Measurements from ENCODE around the gene DNMBP. TPM values are rescaled to one million over a fixed set of nuclear protein-coding genes. Genes with fewer than 3 reads are reported as not detected.
"Not testable (repeated sequence)": the region's sequence is repeated elsewhere in the genome, so short reads cannot be mapped to it uniquely, and the experiment has no call there.

Gene DNMBP
- total RNA-seq, 1 donor from 2014 or later: 15.9 TPM

GRCh38 chr10:99994801-99995200 lies 14.9 kb downstream of the DNMBP start:
- no peaks in the 10 kb centered on the region for H3K4me1 ChIP-seq
- DNase-seq (ENCODE audit: low spot score in 2 of 2): no peak

GRCh38 chr10:99993701-99994689 lies 15.8 kb downstream of the DNMBP start:
- intact Hi-C loops (cut with DNase I): no loop called here
- peak overlapping the region in 1 of 2 donors; percentile 1 for H3K27ac ChIP-seq
- H3K4me3 ChIP-seq: no peak overlapping the region
- no peaks in the 10 kb centered on the region for H3K27me3 ChIP-seq
- peak; percentile 59 to 84 for DNase-seq (ENCODE audit: low spot score in 2 of 2)
- no peak for TF ChIP-seq CTCF (IDR thresholded peaks at IDR 0.05)
- H3K9me3 ChIP-seq: no peaks in the 10 kb centered on the region
- no peaks in the 10 kb centered on the region for H3K4me1 ChIP-seq
- no peaks in the 10 kb centered on the region for H3K36me3 ChIP-seq

More at GRCh38 chr10:99994801-99995200, 14.9 kb downstream of the DNMBP start:
- no peak for TF ChIP-seq CTCF (IDR thresholded peaks at IDR 0.05)
- H3K9me3 ChIP-seq: no peaks in the 10 kb centered on the region
- H3K27ac ChIP-seq: no peak overlapping the region
- intact Hi-C loops (cut with DNase I): no loop called here
- H3K4me3 ChIP-seq: no peak overlapping the region
- no peaks in the 10 kb centered on the region for H3K27me3 ChIP-seq
- H3K36me3 ChIP-seq: no peaks in the 10 kb centered on the region

- H3K27me3 ChIP-seq; DNase-seq (ENCODE audit: low spot score in 2 of 2); H3K27ac ChIP-seq; intact Hi-C loops (cut with DNase I); H3K4me3 ChIP-seq; H3K9me3 ChIP-seq; H3K36me3 ChIP-seq; H3K4me1 ChIP-seq: not testable (repeated sequence)
Observed at GRCh38 chr10:99985637-99986036, 24.1 kb downstream of the DNMBP start.

GRCh38 chr10:99984211-99985034 lies 25.3 kb downstream of the DNMBP start:
- H3K36me3 ChIP-seq: no peaks in the 10 kb centered on the region
- no peak for TF ChIP-seq CTCF (IDR thresholded peaks at IDR 0.05)
- H3K9me3 ChIP-seq: no peaks in the 10 kb centered on the region
- no peak overlapping the region for H3K27ac ChIP-seq
- H3K4me1 ChIP-seq: no peaks in the 10 kb centered on the region
- intact Hi-C loops (cut with DNase I): no loop called here
- no peak for DNase-seq (ENCODE audit: low spot score in 2 of 2)
- no peak overlapping the region for H3K4me3 ChIP-seq
- H3K27me3 ChIP-seq: no peaks in the 10 kb centered on the region

- no peak for TF ChIP-seq CTCF (IDR thresholded peaks at IDR 0.05)
- intact Hi-C loops (cut with DNase I): no loop called here
Observed at GRCh38 chr10:99983280-99983988, 26.3 kb downstream of the DNMBP start.

More at GRCh38 chr10:99983280-99983988, 26.3 kb downstream of the DNMBP start:
- DNase-seq (ENCODE audit: low spot score in 2 of 2): no peak
- no peaks in the 10 kb centered on the region for H3K27me3 ChIP-seq
- H3K4me1 ChIP-seq: no peaks in the 10 kb centered on the region
- H3K27ac ChIP-seq: peak overlapping the region in 1 of 2 donors; percentile 15
- H3K36me3 ChIP-seq: no peaks in the 10 kb centered on the region
- no peaks in the 10 kb centered on the region for H3K9me3 ChIP-seq
- H3K4me3 ChIP-seq: no peak overlapping the region

Data from ascending aorta (tissue), 2 donors.